H9 (cell line): ENCODE measurements around the gene ERN1. TPM values are rescaled to one million over a fixed set of nuclear protein-coding genes. Genes with fewer than 3 reads are reported as not detected.

Experiments
- DNase-seq: peaks from one replicate; pipeline ENCODE4 v3.0.0-alpha.2; 2017
- H2AFZ ChIP-seq: one replicate; pipeline ENCODE4 v1.6.1; 2013; ENCODE audit warnings: mild to moderate bottlenecking, low read length, control low read depth, moderate library complexity
- H2AK5ac ChIP-seq: 2 replicates; pipeline ENCODE4 v1.6.1; 2013; ENCODE audit warnings: low read length, control low read depth, mixed read lengths; ENCODE audit not compliant: insufficient read length
- H2BK120ac ChIP-seq: one replicate; pipeline ENCODE4 v1.6.1; 2013; ENCODE audit warnings: low read depth, mild to moderate bottlenecking, low read length, control low read depth, inconsistent platforms; ENCODE audit not compliant: poor library complexity, severe bottlenecking
- H2BK12ac ChIP-seq: 2 replicates; pipeline ENCODE4 v1.6.1; 2013; ENCODE audit warnings: low read length, control low read depth, mixed read lengths, low read depth; ENCODE audit not compliant: insufficient read length
- H2BK15ac ChIP-seq: 2 replicates; pipeline ENCODE4 v1.6.1; 2013; ENCODE audit warnings: low read depth, low read length, control low read depth
- H2BK20ac ChIP-seq: one replicate; pipeline ENCODE4 v1.6.1; 2013; ENCODE audit warnings: low read depth, mild to moderate bottlenecking, low read length, control low read depth, inconsistent platforms; ENCODE audit not compliant: poor library complexity, severe bottlenecking
- H2BK5ac ChIP-seq: 2 replicates; pipeline ENCODE4 v1.6.1; 2013; ENCODE audit warnings: low read length, control low read depth, mixed read lengths; ENCODE audit not compliant: insufficient read length
- H3K14ac ChIP-seq: 2 replicates; pipeline ENCODE4 v1.6.1; 2013; ENCODE audit warnings: low read length, control low read depth; ENCODE audit not compliant: insufficient read depth
- H3K18ac ChIP-seq: 2 replicates; pipeline ENCODE4 v1.6.1; 2013; ENCODE audit warnings: low read depth, mild to moderate bottlenecking, mixed read lengths, low read length, control low read depth; ENCODE audit not compliant: insufficient read length
- H3K23ac ChIP-seq: 2 replicates; pipeline ENCODE4 v1.6.1; 2013; ENCODE audit warnings: low read length, control low read depth, mixed read lengths, low read depth; ENCODE audit not compliant: insufficient read length
- H3K23me2 ChIP-seq: 2 replicates; pipeline ENCODE4 v1.6.1; 2013; ENCODE audit warnings: low read depth, mild to moderate bottlenecking, mixed read lengths, low read length, control low read depth; ENCODE audit not compliant: insufficient read length, poor library complexity, severe bottlenecking
- H3K27ac ChIP-seq: 2 replicates; pipeline ENCODE4 v1.5.1; 2013; ENCODE audit warnings: low read length, control low read depth, mixed read lengths, low read depth; ENCODE audit not compliant: insufficient read length
- H3K27me3 ChIP-seq: 2 replicates; pipeline ENCODE4 v1.6.1; 2013; ENCODE audit warnings: low read length, control low read depth, inconsistent platforms; ENCODE audit not compliant: insufficient read depth
- H3K4ac ChIP-seq: 2 replicates; pipeline ENCODE4 v1.6.1; 2013; ENCODE audit warnings: low read depth, mild to moderate bottlenecking, control low read depth, inconsistent platforms, low read length, moderate library complexity
- H3K4me1 ChIP-seq: 2 replicates; pipeline ENCODE4 v1.6.1; 2013; ENCODE audit warnings: low read length, control low read depth, inconsistent platforms; ENCODE audit not compliant: insufficient read depth
- H3K4me2 ChIP-seq: 2 replicates; pipeline ENCODE4 v1.6.1; 2013; ENCODE audit warnings: low read length, control low read depth, mixed read lengths; ENCODE audit not compliant: insufficient read length, insufficient read depth
- H3K56ac ChIP-seq: 2 replicates; pipeline ENCODE4 v1.6.1; 2013; ENCODE audit warnings: low read depth, mild to moderate bottlenecking, mixed read lengths, low read length, control low read depth; ENCODE audit not compliant: insufficient read length
- H3K79me1 ChIP-seq: 2 replicates; pipeline ENCODE4 v1.6.1; 2013; ENCODE audit warnings: low read depth, mild to moderate bottlenecking, moderate library complexity, low read length, control low read depth, inconsistent platforms; ENCODE audit not compliant: insufficient read depth, poor library complexity, severe bottlenecking
- H3K79me2 ChIP-seq: 2 replicates; pipeline ENCODE4 v1.6.1; 2013; ENCODE audit warnings: low read length, control low read depth, inconsistent platforms; ENCODE audit not compliant: insufficient read depth
- H3K9ac ChIP-seq: 2 replicates; pipeline ENCODE4 v1.6.1; 2013; ENCODE audit warnings: low read length, control low read depth, mixed read lengths; ENCODE audit not compliant: insufficient read length; ENCODE audit errors: extremely low read depth
- H3K9me3 ChIP-seq: one replicate; pipeline ENCODE4 v1.6.1; 2013; ENCODE audit warnings: low read depth, low read length, inconsistent platforms; ENCODE audit not compliant: control insufficient read depth
- H3T11ph ChIP-seq: one replicate; pipeline ENCODE4 v1.6.1; 2013; ENCODE audit warnings: mild to moderate bottlenecking, low read length, control low read depth, inconsistent platforms
- H4K20me1 ChIP-seq: one replicate; pipeline ENCODE4 v1.6.1; 2013; ENCODE audit not compliant: control insufficient read depth, insufficient read length, insufficient read depth
- H4K5ac ChIP-seq: 2 replicates; pipeline ENCODE4 v1.6.1; 2013; ENCODE audit warnings: low read depth, mild to moderate bottlenecking, mixed read lengths, low read length, control low read depth; ENCODE audit not compliant: insufficient read length
- H4K8ac ChIP-seq: replicated peaks from 2 replicates; pipeline ENCODE4 v1.6.1; 2013; ENCODE audit warnings: low read length, control low read depth, mixed read lengths, low read depth; ENCODE audit not compliant: insufficient read length
- H4K91ac ChIP-seq: 2 replicates; pipeline ENCODE4 v1.6.1; 2013; ENCODE audit warnings: low read depth, mild to moderate bottlenecking, moderate library complexity, mixed read lengths, low read length, control low read depth; ENCODE audit not compliant: insufficient read length
- H3K27ac Mint-ChIP-seq, 3 experiments: 2 replicates in 2 of 3; 3 replicates in 1 of 3; pipeline ENCODE4 v1.8.0; 2020 to 2021; ENCODE audit warnings: mixed read lengths in 3 of 3, mild to moderate bottlenecking in 1 of 3, moderate library complexity in 1 of 3
- H3K27me3 Mint-ChIP-seq: 2 replicates; pipeline ENCODE4 v1.8.0; 2021; ENCODE audit warnings: low read depth, mild to moderate bottlenecking, moderate library complexity, mixed read lengths
- H3K36me3 Mint-ChIP-seq, 3 experiments: 2 replicates in 2 of 3; 3 replicates in 1 of 3; pipeline ENCODE4 v1.8.0; 2020 to 2021; ENCODE audit warnings: low read depth in 3 of 3, mixed read lengths in 3 of 3; ENCODE audit not compliant: insufficient read depth in 1 of 3
- H3K4me1 Mint-ChIP-seq, 2 experiments: 2 replicates each; pipeline ENCODE4 v1.8.0; 2020; ENCODE audit warnings: mixed read lengths in 2 of 2
- H3K4me3 Mint-ChIP-seq, 2 experiments: 2 replicates in 1 of 2; 3 replicates in 1 of 2; pipeline ENCODE4 v1.8.0; 2020 to 2021; ENCODE audit warnings: mild to moderate bottlenecking in 2 of 2, mixed read lengths in 2 of 2, moderate library complexity in 1 of 2
- H3K9me3 Mint-ChIP-seq, 2 experiments: 2 replicates in 1 of 2; 3 replicates in 1 of 2; pipeline ENCODE4 v1.8.0; 2020; ENCODE audit warnings: mild to moderate bottlenecking in 2 of 2, mixed read lengths in 2 of 2, moderate library complexity in 1 of 2
- WGBS: extraction: QIAGEN DNeasy Blood & Tissue Kit; methylation state at CpG from one replicate; pipeline ENCODE4 v1.1.7; 2013; ENCODE audit warnings: missing lambda C conversion rate, low lambda C conversion rate, mixed read lengths; ENCODE audit not compliant: insufficient read length; ENCODE audit errors: extremely low coverage; 5-methylcytosine and 5-hydroxymethylcytosine counted together
- total RNA-seq: library from RNA; stranded (reverse); gene quantifications from 2 replicates; pipeline ENCODE4 v1.2.1, GENCODE V29; 2021
- TF ChIP-seq, protein P1 (sequence below): fragments of 200-600 bp; sonication (generic); conservative IDR thresholded peaks from 3 replicates; pipeline ENCODE4 v1.8.0; 2021; ENCODE audit warnings: antibody characterized with exemption, mild to moderate bottlenecking

The ERN1 gene
- total RNA-seq, 1 experiment from 2014 or later, result 5.0 TPM

GRCh38 chr17:64129515-64129764 lies 504 bp downstream of the ERN1 start:
- no peak overlapping the region; the same call in 1 of the 2 replicates for H3K14ac ChIP-seq
- Mint-ChIP-seq H3K27me3 (peaks cover 33% of the 10 kb centered on the region), H3K36me3 (no peaks in the 10 kb centered on the region), H3K4me3 (peak overlapping the region; percentile 71 to 86), H3K4me1 (peaks cover 8 to 10% of the 10 kb centered on the region in 2 experiments), H3K9me3 (no peaks in the 10 kb centered on the region), H3K27ac (no peak overlapping the region)
- no peak overlapping the region for H3K27ac ChIP-seq
- H3K56ac ChIP-seq, result no peak overlapping the region
- H3K9me3 ChIP-seq, result no peaks in the 10 kb centered on the region
- H4K5ac ChIP-seq, result no peak overlapping the region
- H2AFZ ChIP-seq, result no peak overlapping the region
- no peaks in the 10 kb centered on the region; the same call in 1 of the 2 replicates for H3K27me3 ChIP-seq
- 0 out of 2 replicates have a peak, but pooled peaks cover 3% of the 10 kb centered on the region for H3K4me1 ChIP-seq
- WGBS, result no CpG with 5 or more reads among the region's 31 CpGs
- DNase-seq, result no peak
- no peak overlapping the region for H4K8ac ChIP-seq
- no peak overlapping the region for H3K18ac ChIP-seq
- H4K20me1 ChIP-seq, result no peaks in the 10 kb centered on the region
- H2BK15ac ChIP-seq, result no peak overlapping the region
- no peak overlapping the region for H2BK20ac ChIP-seq
- no peak overlapping the region for H3T11ph ChIP-seq
- H3K4me2 ChIP-seq, result peak overlapping the region; percentile 65
- no peak overlapping the region for H3K23ac ChIP-seq
- no peak overlapping the region for H2BK5ac ChIP-seq
- H4K91ac ChIP-seq, result no peak overlapping the region
- H2BK12ac ChIP-seq, result no peak overlapping the region
- no peak overlapping the region for H2AK5ac ChIP-seq
- no peaks in the 10 kb centered on the region for H3K79me1 ChIP-seq
- no peaks in the 10 kb centered on the region for H3K79me2 ChIP-seq
- no peak overlapping the region for H2BK120ac ChIP-seq
- TF ChIP-seq, protein P1, sequence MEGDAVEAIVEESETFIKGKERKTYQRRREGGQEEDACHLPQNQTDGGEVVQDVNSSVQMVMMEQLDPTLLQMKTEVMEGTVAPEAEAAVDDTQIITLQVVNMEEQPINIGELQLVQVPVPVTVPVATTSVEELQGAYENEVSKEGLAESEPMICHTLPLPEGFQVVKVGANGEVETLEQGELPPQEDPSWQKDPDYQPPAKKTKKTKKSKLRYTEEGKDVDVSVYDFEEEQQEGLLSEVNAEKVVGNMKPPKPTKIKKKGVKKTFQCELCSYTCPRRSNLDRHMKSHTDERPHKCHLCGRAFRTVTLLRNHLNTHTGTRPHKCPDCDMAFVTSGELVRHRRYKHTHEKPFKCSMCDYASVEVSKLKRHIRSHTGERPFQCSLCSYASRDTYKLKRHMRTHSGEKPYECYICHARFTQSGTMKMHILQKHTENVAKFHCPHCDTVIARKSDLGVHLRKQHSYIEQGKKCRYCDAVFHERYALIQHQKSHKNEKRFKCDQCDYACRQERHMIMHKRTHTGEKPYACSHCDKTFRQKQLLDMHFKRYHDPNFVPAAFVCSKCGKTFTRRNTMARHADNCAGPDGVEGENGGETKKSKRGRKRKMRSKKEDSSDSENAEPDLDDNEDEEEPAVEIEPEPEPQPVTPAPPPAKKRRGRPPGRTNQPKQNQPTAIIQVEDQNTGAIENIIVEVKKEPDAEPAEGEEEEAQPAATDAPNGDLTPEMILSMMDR, result no peak
- H3K9ac ChIP-seq, result peak overlapping the region; percentile 52
- no peak overlapping the region for H3K4ac ChIP-seq
- H3K23me2 ChIP-seq, result no peaks in the 10 kb centered on the region
